ENCODE results near the gene NPBWR2.

DNA sequence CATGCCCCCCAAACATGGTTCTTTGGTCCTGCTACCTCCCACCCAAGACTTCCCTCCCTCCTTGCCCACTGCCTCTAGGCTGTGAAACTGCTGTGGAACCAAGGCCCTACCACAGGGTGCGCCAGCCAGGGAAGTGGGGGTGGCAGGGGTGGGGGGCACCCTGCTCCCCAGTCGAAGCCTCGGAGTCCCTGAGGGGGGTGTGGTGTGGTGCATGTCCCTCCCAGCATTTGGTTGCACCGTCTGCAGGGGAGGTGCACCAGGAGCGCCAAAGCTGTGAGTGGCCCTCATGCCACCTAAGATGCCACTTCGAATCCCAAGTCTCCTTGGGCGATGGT, 29.9 kb downstream of the NPBWR2 start:
- TF ChIP-seq, protein P1, sequence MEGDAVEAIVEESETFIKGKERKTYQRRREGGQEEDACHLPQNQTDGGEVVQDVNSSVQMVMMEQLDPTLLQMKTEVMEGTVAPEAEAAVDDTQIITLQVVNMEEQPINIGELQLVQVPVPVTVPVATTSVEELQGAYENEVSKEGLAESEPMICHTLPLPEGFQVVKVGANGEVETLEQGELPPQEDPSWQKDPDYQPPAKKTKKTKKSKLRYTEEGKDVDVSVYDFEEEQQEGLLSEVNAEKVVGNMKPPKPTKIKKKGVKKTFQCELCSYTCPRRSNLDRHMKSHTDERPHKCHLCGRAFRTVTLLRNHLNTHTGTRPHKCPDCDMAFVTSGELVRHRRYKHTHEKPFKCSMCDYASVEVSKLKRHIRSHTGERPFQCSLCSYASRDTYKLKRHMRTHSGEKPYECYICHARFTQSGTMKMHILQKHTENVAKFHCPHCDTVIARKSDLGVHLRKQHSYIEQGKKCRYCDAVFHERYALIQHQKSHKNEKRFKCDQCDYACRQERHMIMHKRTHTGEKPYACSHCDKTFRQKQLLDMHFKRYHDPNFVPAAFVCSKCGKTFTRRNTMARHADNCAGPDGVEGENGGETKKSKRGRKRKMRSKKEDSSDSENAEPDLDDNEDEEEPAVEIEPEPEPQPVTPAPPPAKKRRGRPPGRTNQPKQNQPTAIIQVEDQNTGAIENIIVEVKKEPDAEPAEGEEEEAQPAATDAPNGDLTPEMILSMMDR (tag by site-specific recombination; IDR thresholded peaks at IDR 0.05): no peak
- TF ChIP-seq ZNF221 (tag by site-specific recombination; IDR thresholded peaks at IDR 0.05; ENCODE audit: borderline replicate concordance): no peak
- no peak for TF ChIP-seq ZNF354C (tag by site-specific recombination; IDR thresholded peaks at IDR 0.05; ENCODE audit: borderline replicate concordance, low read depth)
- TF ChIP-seq, protein P2, sequence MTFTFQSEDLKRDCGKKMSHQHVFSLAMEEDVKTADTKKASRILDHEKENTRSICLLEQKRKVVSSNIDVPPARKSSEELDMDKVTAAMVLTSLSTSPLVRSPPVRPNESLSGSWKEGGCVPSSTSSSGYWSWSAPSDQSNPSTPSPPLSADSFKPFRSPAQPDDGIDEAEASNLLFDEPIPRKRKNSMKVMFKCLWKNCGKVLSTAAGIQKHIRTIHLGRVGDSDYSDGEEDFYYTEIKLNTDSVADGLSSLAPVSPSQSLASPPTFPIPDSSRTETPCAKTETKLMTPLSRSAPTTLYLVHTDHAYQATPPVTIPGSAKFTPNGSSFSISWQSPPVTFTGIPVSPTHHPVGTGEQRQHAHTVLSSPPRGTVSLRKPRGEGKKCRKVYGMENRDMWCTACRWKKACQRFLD (tag by site-specific recombination; IDR thresholded peaks at IDR 0.05): no peak
